GM12864 (cell line): ENCODE results near the gene LTBP2.

Source experiments
- DNase-seq: peaks from one replicate; pipeline ENCODE4 v3.0.0-alpha.2; 2011; ENCODE audit warnings: low read depth
- H3K4me3 ChIP-seq: 2 replicates; pipeline ENCODE4 v1.5.1; 2011; ENCODE audit warnings: mild to moderate bottlenecking, low read depth, low read length, control low read depth
- TF ChIP-seq, protein P1 (sequence below): IDR thresholded peaks from 2 replicates; pipeline ENCODE4 v1.5.1; 2011; ENCODE audit warnings: low read depth, mild to moderate bottlenecking, moderate library complexity, low read length, control low read depth, inconsistent platforms; ENCODE audit errors: missing control alignments

The LTBP2 gene

DNA sequence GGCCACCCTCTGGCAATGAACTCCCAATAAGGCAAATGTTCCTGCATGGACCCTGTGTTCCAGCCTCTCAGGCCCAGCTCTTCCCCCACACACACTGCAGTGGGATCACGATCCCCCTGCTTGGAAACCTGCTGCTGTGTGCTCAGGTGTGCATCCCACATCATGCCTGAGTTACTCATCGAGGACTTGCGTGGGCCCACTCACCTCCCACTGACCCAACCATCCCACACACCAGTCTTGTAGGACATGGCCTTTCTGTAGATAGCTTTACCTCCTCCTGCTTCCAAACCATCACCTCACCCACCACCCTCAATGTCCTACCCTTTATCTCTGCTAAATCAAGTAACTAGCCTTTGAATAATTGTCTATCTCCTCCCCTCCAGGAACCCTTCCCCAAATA, 143.5 kb downstream of the LTBP2 start:
- no peak overlapping the region for H3K4me3 ChIP-seq
- DNase-seq: no peak
- TF ChIP-seq, protein P1, sequence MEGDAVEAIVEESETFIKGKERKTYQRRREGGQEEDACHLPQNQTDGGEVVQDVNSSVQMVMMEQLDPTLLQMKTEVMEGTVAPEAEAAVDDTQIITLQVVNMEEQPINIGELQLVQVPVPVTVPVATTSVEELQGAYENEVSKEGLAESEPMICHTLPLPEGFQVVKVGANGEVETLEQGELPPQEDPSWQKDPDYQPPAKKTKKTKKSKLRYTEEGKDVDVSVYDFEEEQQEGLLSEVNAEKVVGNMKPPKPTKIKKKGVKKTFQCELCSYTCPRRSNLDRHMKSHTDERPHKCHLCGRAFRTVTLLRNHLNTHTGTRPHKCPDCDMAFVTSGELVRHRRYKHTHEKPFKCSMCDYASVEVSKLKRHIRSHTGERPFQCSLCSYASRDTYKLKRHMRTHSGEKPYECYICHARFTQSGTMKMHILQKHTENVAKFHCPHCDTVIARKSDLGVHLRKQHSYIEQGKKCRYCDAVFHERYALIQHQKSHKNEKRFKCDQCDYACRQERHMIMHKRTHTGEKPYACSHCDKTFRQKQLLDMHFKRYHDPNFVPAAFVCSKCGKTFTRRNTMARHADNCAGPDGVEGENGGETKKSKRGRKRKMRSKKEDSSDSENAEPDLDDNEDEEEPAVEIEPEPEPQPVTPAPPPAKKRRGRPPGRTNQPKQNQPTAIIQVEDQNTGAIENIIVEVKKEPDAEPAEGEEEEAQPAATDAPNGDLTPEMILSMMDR: no peak

DNA sequence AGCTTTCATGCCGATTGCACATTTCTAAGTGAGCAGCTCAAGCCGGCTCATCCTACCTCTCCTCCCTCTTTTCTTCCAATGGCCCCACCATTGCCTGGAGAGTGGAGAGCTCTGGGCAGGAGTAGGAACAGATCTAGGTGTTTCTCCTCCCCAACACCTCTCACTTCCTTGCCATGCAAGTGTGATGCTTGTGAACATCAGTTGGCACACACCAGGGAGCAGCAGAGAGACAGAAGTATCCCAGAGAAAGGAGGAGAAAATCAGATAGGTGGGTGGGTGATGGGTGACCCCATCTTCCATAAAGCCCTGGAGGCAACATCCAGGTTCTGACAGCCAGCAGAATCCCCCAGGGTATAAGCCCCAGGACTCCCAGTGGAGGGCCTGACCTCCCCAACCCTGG, 146.7 kb downstream of the LTBP2 start:
- TF ChIP-seq, protein P1: no peak
- no peak for DNase-seq
- H3K4me3 ChIP-seq: no peak overlapping the region

DNA sequence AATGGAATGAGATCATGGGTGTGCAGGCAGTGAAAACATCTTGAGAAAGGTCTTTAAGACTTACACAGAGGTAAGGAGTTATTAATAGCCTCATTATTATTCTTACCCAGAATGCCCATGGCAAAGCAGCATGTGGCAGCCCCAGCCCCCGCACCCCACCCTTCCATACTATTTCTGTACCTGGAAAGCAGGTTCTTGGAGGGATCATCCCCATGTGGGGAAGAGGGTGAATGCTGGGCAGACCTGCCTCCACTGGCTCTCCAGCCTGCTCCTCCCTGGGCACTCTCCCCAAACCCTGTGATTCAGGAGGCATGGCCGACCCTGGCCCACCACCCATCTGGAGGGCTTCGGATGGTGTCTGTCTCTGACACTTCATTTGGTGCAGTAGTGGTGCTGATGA, 147.3 kb downstream of the LTBP2 start:
- no peak overlapping the region for H3K4me3 ChIP-seq
- TF ChIP-seq, protein P1: no peak
- no peak for DNase-seq

DNA sequence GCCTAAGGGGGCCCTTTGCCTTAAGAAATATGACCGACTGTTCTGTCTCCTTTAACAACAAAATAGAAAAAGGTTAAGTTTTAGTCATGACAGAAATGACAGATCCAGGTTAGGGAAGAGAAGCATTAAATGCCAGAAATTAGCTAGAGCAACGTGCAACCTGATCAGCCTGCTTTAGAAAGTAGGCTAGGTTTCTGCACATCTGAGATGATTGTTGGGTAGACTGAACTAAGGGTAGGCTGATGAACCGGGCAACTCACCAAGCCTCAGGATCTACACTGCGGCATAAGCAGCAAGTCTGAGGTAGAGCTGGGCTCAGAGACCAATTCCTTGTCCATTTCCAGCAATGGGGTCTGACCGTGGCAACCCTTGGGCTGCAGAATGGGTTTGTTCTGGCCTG, 148.3 kb downstream of the LTBP2 start:
- H3K4me3 ChIP-seq: no peak overlapping the region
- TF ChIP-seq, protein P1: no peak
- DNase-seq: no peak

DNA sequence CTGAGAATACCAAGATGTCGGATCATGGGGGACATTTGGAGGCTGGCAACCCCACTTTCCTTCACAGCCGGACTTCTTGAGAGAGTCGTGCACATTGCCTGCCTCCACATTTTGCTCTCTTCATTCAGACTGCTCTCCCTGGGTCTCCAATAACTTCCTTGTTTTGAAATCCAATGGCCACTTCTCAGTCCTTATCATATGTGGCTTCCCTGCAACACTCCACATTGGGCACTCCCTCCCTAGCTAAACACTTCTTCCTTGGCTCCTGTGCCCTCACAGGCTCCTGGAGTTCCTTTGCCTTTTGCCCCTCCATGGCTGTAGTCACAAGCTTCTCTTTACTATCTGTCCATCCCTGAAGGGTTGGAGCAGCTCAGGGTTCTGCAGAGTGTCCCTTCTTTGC, 149.0 kb downstream of the LTBP2 start:
- TF ChIP-seq, protein P1: no peak
- no peak for DNase-seq

DNA sequence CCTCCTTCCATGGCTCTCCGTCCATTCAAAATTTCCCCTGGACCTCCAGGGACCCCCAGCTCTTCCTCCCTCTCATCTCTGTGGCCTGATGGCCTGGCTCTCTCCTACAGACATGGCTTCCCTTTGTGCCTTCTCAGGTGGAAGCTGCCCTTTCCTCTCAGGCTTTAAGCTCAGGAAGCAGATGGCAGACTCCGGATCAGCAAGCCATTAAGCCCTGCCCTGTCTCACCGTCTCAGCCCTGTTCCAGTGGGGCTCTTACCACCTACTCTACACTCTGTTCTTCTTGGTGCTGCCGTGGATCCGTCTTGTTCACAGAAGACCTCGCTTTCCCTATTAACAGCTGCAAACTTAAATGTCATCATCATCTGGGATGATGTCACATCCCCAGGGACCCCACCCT, 152.1 kb downstream of the LTBP2 start:
- no peak for DNase-seq
- no peak overlapping the region for H3K4me3 ChIP-seq
- TF ChIP-seq, protein P1: no peak

More for the DNA sequence above, 149.0 kb downstream of the LTBP2 start:
- no peak overlapping the region for H3K4me3 ChIP-seq

DNA sequence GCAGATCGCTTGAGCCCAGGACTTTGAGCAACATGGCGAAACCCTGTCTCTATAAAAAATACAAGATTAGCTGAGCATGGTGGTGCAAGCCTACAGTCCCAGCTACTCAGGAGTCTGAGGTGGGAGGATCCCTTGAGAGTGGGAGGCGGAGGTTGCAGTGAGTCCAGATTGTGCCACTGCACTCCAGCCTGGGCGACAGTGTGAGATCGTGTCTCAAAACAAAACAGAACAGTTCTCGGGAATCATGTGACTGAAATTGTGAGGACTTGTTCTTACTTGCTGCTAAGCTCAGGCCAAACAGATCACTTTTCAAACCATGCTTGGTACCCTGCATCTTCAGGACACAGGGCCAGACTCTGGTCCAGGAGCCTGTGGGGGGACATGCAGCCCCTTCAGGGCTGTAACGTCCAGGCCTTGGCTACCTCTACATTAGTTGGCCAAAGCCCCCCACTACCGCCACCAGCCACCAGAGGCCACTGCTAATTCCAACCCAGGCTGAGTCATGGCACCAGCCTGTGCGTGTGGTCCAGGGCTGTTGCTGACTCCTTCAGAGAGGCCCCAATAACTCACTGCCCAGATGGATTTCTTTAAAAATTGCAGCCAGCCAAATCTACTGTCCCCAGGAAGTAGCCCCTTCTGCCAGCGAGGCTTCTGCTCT, 152.6 kb downstream of the LTBP2 start:
- H3K4me3 ChIP-seq: no peak overlapping the region
- no peak for DNase-seq
- TF ChIP-seq, protein P1: peak; percentile 74
